Measurements from ENCODE around the gene IKBKG. TPM values are rescaled to one million over a fixed set of nuclear protein-coding genes. Genes with fewer than 3 reads are reported as not detected.
"Not testable (repeated sequence)": the region's sequence is repeated elsewhere in the genome, so short reads cannot be mapped to it uniquely, and the experiment has no call there.

Gene IKBKG
- total RNA-seq, 1 donor from 2014 or later = 4.1 TPM

DNA sequence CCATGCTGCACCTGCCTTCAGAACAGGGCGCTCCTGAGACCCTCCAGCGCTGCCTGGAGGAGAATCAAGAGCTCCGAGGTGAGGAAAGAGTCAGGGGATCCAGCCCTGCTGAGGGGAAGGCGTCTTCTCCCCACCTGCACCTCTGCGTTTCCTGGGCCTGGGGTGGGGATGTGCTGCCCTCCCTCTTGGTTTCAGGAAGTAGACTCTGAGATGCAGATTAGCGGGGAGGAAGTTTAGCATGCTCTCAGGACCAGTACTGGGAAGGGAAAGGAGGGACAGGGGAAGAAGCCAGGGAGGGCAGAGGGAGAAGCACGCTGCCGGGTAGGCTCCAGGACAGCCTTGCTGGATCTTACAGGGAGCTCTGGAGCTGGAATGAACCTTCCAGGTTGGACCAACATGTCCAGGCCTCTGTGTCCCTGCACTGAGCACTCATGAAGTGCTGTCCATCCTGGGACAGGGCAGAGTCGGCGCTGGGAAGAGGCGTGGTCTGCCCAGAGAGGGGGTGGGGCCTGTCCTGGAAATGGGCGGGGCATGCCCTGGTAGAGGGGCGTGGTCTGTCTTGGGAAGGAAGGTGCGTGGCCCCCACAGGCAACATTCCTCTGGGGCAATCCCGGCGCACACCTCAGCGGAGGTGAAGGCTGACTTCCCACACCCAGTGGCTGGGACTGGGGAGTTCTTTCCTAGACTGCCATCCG, 4.8 kb downstream of the IKBKG start:
- not testable (repeated sequence) for FAIRE-seq; DNase-seq (ENCODE audit: low spot score in 2 of 2)

DNA sequence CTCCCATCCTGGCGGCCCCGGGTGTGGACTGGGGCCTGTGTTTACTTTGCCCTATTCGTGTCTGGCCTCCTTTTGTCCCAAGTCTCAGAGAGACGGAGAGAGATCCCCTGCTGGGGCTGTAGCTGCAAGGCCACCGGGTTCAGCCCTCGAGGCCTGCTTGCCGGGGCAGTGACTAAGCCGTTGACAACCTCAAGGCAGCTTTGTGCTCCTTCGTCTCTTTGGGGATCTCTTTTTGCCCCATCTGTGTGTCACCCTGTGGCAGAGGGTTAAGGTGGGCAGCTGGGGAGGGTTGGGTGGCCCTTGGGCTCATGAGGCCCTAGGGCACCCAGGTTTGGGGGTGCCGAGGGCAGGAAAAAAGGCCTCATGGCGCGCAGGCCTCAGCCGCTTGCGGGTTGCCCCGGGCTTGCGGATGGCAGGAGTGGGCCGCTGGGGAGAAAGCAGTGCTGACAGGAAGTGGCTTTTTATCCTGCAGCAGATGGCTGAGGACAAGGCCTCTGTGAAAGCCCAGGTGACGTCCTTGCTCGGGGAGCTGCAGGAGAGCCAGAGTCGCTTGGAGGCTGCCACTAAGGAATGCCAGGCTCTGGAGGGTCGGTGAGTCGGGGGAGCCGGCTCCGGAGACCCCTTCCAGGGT, 10.8 kb downstream of the IKBKG start:
- not testable (repeated sequence) for DNase-seq (ENCODE audit: low spot score in 2 of 2); FAIRE-seq

DNA sequence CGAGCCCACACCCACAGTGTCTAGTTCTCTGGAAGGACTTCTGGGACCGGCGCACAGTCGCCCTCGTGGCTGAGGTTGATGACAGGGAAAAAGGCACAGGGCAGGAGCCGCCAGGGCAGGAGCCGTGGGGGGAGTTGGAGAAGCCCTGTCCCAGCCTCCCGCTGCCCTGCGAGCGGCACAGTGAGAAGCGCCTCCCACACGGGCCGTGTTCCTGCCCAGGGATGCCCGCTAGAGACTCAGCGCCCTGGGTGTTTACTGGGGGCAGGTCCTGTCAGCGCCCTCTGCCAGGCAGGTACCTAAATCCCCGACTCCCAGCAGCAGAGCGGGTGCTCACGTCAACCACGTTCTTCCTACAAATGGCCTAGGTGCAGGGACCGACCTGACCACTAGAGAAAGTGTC, 11.5 kb downstream of the IKBKG start:
- DNase-seq (ENCODE audit: low spot score in 2 of 2); FAIRE-seq: not testable (repeated sequence)

DNA sequence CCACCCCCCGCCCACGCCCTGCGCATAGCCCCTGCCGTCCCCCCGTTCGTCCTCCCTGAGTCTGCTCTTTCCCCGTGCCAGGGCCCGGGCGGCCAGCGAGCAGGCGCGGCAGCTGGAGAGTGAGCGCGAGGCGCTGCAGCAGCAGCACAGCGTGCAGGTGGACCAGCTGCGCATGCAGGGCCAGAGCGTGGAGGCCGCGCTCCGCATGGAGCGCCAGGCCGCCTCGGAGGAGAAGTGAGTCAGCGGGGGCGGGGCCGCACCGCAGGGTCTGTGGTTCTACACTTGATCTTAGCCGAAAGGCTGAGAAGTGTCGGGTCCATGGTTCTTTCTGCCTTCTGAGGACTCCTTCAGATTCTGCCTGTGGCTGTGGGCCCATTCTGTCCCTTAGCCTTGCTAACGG, 12.9 kb downstream of the IKBKG start:
- DNase-seq (ENCODE audit: low spot score in 2 of 2); FAIRE-seq: not testable (repeated sequence)

DNA sequence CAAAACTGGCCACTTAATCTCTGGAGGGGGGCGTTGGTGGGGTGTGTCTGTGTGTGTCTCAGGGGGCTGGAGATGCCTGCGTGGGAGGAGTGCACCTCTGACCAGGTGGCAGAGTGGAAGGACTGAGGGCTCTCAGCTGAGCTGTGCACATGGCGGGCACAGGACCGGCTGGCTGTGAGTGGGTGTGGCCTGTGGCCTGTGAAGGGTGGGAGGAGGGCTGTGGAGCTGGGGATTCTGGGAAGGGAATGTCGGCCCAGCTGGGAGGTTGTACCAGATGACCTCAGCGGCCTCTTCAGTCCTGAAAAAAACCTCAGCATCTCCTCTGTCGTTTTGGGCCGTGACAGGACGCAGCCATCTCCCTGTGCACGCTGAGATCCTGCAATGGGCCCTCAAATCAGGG, 14.9 kb downstream of the IKBKG start:
- DNase-seq (ENCODE audit: low spot score in 2 of 2); FAIRE-seq: not testable (repeated sequence)

DNA sequence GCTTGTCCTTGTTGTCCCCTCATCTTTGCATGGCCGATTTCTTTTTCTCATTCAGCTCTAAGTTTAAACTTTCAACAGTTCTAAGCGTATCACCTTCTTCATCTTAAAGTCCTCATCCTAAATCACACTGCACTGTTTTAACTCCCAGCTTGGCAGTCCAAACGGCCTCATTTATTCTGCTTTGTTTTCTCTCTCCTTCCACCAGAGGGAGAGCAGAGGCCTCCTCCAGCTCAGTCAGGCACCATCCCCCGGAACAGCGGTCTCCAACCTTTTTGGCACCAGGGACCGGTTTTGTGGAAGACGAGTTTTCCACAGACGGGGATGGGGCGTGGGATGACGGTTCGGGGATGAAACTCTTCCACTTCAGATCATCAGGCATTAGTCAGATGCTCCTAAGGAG, 22.9 kb downstream of the IKBKG start:
- DNase-seq (ENCODE audit: low spot score in 2 of 2); FAIRE-seq: not testable (repeated sequence)

DNA sequence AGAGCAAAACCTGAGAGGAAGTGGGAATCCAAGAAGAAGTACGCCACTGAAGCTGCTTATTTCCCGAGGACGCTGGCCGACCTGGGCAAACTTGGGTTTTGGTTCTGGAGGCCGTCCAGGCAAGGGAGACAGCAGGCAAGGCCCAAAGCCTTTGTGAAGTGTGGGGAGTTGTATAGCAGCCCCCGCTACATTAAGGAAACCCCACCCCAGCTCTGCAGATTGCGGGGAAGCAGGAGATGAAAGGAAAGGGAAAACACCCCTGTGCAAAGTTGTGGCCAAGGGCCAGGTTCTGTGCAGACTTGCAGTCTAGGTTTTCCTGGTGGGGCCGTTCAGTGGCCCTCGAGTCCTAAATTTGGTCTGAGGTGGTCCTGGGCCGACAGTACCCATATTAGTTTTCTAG, 25.6 kb downstream of the IKBKG start:
- not testable (repeated sequence) for FAIRE-seq; DNase-seq (ENCODE audit: low spot score in 2 of 2)

DNA sequence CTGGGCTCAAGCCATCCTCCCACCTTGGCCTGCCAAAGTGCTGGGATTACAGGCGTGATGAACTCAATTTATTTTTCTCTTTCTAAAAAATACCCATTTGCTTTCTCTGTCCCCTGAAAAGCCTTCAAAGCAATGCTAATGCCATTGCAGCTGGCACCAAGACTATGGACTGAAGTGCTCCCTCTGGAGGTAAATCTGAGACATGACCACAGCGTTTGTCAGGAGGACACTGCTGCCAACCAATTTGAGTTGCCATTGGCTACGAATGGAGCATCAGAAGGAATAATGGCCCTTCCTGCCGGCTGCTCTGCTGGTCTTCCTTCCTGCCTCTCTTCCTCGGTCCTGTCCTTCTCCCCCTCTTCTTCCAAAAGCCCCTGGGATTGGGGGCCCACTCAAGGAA, 27.7 kb downstream of the IKBKG start:
- DNase-seq (ENCODE audit: low spot score in 2 of 2); FAIRE-seq: not testable (repeated sequence)

DNA sequence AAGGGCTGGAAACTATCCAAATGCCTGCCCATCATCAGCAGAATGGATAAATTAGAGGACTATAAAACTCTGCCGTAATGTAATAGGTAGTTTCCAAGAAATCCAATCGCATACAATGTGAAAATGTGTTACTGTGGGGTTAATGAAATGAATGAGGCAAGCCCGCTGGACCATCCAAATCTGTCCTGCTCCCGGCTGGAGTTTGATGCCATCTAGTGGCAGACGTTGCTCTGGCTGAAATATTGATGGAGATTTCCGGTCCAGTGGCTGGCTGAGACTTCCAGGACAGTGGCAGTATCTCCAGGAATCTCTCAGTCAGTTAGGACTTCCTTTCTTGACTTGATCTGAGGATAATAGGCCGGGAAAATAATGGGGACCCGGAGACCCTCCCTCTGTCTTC, 35.6 kb downstream of the IKBKG start:
- not testable (repeated sequence) for FAIRE-seq; DNase-seq (ENCODE audit: low spot score in 2 of 2)

DNA sequence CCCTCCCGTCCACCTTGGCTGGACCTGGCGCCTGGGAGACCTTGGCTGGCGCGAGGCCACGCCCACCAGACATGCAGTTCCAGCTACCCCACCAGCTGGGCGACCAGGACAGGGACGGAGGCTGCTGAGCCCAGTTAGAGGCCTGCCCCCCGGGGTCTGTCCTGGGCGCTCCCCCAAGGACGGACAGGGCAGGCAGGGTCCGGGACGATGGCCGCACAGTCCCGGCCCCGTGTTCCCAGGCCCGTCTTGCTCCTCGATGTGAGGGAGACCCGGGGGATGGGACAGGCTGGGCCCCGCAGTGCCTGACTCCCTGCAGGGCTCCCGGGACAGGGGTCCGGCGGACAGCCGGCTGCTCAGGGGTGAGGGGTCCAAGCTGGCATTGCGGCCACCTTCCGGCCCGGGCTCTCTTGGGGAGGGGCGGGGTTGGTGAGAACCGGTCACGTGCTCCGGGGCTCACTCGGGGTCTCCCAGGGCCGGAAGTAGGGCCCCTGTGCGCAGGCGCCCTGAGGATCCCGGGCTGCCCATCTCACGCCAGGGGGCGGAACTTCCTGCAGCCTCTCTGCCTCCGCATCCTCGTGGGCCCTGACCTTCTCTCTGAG, 37.3 kb downstream of the IKBKG start, which contains the start of gene CTAG1A:
CTAG1A (plus strand) TSS at position 549 of the 599 bp plus-strand sequence. CDS start 74 bp downstream, outside the sequence.
- not testable (repeated sequence) for DNase-seq (ENCODE audit: low spot score in 2 of 2); FAIRE-seq

DNA sequence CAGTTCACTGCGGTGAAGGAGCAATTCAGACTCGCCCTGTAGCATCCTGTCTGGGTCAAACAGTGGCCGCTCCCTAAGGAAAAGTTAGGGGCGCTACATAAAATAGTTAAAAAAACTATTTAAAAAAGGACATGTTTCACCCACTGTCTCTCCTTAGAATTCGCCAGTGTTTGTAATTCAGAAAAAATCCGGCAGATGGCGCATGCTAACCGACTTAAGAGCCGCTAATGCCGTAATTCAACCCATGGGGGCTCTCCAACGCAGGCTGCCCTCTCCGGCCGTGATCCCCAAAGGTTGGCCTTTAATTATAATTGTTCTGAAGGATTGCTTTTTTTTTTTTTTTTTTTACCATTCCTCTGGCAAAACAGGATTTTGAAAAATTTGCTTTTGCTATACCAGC, 43.0 kb downstream of the IKBKG start:
- DNase-seq (ENCODE audit: low spot score in 2 of 2) = not testable (repeated sequence)
- peak; percentile 86 for FAIRE-seq

DNA sequence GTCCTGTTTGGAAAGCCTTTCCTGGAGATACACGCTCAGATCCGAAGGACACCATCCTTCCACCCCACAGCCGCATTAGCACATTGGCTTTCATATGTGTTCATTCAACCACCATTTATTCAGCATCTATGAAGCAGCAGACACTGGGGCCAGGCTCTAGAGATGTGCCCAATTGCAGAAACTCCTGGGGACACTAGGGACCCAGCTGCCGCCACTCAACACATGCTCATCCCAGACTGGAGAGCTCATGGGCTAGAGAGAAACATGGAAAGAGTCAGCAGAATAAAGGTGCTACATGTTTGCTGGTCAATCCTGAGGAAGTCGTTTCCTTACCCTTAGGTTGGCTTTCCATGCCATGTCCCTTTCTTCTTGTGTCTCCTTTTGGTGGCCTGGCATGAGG, 45.1 kb downstream of the IKBKG start:
- no peak for DNase-seq (ENCODE audit: low spot score in 2 of 2)
- FAIRE-seq = no peak

DNA sequence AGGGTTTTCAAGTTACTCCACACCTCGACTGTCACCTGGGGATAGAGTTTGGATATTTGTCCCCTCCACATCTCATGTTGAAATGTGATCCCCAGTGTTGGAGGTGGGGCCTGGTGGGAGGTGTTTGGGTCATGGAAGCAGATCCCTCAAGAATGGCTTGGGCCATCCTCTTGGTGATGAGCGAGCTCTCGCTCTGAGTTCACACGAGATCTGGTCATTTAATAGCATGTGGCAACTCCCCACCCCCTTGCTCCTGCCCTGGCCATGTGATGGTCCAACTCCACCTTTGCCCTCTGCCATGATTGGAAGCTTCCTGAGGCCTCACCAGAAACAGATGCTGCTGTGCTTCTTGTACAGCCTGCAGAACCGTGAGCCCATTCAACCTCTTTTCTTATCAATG, 45.8 kb downstream of the IKBKG start:
- no peak for FAIRE-seq

DNA sequence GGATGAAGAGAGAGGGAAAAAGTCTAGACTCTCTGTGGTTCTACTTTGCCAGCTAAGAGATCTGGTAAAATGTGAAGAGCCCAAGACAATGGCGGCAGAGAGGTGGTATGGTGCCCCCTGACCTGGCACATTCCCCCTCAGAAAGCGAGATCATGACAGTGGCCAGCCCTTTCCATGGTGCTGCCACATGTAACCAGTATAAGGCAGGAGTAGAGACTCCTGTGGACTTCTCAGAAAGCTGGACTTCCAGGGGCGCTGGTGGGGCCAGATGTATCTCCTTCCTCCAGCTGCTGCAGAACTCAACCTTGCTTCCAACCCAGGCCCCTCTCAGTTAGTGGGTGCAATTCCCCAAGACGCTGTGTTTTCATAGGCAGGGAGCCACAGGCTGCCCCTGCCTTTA, 47.1 kb downstream of the IKBKG start:
- FAIRE-seq = no peak
- no peak for DNase-seq (ENCODE audit: low spot score in 2 of 2)

More for the DNA sequence above, 45.8 kb downstream of the IKBKG start:
- DNase-seq (ENCODE audit: low spot score in 2 of 2) = no peak

DNA sequence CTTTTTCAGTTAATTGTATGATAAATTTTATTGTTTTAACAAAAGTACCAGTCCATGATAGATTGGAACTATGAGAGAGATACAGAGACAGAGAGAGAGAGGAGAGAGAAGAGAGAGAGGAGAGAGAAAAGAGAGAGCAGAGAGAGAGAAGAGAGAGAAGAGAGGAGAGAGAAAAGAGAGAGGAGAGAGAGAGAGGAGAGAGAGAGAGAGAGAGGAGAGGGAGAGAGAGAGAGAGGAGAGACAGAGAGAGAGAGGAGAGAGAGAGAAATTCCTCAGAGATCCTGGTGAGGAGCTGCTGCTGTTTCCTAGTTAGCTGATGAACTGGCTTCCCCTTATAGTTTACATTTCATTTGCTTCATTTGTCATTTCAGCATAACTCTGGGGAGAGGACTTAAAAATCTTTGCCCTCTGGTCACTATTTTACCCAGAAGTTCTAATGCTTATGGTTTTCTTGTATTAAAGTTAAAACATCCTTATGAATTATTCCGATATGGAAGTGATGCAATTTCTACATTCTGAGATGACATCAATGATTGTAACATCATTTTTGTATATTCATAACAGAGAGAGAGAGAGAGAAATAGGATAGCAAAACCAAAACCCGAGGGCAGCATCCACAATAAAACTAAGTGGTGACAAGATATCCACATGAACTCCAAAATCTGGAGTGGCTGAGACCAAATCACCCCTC, 48.3 kb downstream of the IKBKG start:
- DNase-seq (ENCODE audit: low spot score in 2 of 2) = no peak
- no peak for FAIRE-seq

DNA sequence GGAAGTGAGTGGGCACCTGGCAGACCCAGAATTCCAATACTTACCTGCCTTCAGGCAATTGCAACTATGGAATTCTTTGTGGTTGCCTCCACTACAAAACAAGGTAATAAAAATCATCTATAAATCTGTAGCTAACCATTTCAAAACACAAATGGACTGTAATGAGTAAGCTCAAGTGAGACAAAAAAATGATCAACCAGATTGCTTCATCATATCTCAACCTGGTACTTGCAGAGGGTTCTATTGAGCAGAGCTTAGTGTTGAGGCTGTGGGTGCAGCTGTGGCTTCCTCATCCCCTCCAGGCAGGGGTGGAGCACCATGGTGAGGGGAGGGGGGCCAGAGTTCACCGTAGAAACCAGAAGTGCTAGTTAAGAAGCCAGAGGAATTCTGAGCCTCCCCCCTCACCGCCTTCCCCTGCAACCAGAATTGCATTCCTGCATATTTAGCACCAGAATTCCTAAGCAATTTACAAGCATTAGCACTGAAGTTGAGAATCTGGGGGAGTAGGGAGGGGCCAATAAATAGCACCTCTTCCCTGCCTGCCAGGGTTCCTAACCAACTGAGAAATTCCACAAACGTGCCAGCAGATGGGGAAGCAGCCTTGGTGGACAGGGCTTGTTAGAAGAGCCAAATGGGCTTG, 49.0 kb downstream of the IKBKG start:
- FAIRE-seq (no peak), DNase-seq (ENCODE audit: low spot score in 2 of 2) (no peak)

DNA sequence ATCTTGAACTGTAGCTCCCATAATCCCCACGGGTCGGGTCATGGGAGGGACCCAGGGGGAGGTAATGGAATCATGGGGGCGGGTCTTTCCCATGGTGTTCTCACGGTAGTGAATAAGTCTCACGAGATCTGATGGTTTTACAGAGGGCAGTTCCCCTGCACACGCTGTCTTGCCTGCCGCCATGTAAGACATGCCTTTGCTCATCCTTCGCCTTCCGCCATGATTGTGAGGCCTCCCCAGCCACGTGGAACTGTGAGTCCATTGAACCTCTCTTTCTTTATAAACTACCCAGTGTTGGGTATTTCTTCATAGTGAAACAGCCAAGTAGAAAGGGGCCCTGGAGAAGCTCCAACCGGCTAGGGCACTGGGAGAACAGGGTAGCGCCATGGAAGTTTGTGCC, 49.8 kb downstream of the IKBKG start:
- FAIRE-seq (no peak), DNase-seq (ENCODE audit: low spot score in 2 of 2) (no peak)

DNA sequence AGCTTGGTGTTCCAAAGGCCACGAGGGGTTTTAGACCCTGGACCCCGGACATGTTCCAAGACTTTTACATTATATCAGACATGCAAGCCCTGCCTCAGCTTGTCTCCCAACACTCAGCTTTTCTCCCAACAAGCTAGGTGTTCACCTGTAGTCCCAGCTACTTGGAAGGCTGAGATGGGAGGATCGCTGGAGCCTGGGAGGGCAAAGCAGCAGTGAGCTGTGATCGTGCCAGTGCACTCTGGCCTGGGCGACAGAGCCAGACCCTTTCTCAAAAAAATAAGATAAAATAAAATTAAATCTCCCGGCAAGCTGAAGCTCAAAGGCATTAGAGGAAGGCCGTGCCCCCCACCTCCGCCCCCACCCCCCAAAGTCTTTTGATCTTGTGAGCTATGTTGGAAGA, 51.2 kb downstream of the IKBKG start:
- FAIRE-seq (no peak), DNase-seq (ENCODE audit: low spot score in 2 of 2) (no peak)

DNA sequence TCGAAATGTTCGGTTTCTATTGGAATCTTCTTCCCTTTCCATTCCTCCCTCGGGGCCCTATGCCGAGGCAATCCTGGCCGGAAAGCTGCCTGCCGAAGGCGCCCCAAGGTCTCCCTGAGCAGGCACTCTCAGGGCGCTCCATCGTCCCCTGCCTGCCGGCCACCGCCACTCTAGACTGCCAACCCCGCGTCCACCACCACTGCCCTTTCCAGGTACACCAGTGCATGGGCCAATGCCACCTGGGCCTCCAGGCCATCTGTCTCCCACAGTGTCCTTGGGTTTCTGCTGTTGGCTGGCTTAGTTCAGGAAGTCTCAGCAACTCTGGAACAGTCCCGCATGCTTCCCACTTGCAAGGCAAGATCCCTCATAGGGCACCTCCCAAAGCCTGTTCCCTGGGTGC, 52.1 kb downstream of the IKBKG start:
- no peak for FAIRE-seq

DNA sequence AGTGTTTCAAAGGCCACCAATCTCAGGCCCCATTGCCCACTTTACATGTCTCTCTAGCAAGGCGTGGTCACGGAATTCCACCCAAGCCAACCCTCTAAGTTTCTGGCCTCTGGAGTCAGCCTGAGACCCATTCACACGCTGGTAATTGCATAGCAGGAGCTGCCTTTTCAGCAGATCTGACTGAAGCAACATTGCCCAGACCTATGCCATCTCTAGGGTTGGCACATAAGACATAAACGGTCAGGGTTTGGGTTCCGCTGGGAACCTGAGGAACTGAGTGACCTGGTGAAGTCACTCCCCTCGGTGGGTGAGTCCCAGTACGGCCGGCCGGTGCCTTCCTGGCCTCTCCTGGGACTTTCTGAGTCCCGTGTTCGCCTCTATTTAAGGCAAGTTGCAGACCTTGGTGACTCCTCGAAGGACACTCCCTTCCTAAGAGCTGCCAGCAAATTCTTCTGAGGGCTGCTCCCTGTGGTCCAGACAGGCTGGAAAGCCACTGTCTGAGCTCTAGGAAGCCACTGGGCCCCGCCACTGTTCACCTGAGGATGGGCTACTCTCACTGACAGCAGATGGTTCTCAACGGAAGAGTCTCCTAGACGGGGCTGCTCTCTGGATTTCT, 53.4 kb downstream of the IKBKG start:
- DNase-seq (ENCODE audit: low spot score in 2 of 2) (no peak), FAIRE-seq (no peak)

More for the DNA sequence above, 52.1 kb downstream of the IKBKG start:
- no peak for DNase-seq (ENCODE audit: low spot score in 2 of 2)
